Brain pericyte (primary cell): ENCODE results near the gene DYNLRB2.

Experiments used
- DNase-seq: peaks from one replicate; pipeline ENCODE4 v3.0.0-alpha.2; 2012; ENCODE audit warnings: low read depth, low spot score

The DYNLRB2 gene

DNA sequence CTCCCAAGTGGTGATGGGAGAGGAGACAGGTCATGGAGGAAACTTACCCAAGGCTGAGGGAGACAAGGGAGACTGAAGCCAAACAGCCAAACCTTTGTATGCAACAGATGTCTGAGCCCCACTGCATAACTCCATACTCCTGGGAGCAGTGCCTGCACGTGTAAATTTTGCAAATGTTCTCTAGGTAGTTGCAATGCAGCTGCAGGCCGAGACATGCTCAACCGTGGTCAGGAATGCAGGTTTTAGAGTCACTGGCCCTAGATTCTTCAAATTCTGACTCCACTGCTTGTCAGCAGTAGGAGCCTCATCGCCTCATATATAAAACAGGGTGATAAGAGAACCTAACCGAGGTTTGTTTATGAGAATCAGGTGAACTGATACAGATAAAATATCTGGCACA lies 11.5 kb downstream of the DYNLRB2 start:
- no peak for DNase-seq

DNA sequence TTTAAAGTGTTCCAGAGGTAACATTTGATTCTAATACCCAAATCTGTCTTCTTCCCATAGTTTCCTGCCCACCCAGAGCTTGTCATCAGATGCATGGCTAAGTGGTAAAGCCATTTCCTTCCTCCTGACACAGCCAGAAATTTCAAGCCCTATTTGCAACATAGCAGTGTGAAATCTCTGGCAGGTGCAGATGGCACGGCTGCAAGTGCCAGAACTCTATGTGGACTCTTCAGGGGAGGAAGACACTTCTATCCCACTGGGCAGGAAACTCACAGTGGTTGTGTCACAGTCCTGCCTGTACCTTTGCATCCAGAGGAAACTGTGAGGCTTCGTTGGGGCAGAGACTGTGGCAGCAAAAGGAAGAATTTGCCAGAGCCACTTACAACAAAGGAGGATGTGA lies 13.2 kb downstream of the DYNLRB2 start:
- no peak for DNase-seq

DNA sequence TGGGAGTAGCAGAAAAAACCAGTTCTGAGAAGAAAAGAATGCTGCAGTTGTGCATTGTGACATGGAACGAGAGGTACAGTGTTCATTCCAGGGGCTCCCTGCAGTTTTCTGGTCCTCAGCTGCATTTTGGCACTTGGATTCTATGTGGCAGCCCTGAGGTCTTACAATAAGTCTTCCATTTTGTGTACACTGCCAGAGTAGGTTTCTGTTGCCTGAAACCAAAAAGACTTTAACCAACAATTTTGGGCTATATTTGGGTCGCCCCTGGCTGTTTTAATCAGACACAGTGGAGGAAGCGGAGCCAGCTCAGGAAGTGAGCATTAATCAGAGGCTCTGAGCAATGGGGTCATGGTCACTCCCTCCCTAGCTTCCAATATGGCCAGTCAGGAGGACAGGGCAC lies 15.7 kb downstream of the DYNLRB2 start:
- DNase-seq: no peak

DNA sequence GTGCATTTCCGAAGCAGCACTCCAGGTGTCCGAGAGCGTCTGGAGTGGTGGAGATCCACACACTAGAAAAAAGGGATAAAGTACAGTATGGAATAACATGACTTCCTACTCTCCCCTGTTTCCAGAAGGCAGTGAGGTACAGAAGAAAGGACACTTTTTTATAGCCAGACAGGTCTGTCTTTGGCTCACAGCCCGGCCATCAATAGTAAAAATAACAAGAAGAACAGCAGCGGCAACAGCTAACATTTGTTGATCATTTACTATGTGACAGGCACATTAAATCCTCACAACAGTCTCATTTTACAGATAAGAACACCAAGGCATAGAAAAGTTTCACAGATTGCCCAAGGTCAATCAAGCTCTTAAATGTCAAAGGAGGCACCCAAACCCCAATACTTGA lies 16.2 kb downstream of the DYNLRB2 start:
- no peak for DNase-seq

DNA sequence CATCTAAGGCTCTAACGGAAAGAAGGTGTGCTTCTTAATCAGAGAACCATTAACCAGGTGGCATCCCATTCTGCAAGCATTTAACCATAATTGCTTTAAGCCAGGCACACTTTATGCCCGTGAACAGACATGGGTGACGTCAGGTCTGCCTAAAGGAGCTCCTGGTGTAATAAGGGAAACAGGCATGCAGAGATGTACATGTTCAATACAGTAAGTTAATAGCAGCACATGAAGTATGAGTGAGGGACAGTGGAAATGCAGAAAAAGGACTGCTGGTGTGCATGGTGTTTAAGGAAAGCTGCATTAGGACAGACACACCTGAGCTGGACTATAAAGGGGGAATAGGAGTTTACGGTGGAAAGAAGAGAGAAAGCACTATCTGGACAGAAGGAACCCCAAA lies 18.6 kb downstream of the DYNLRB2 start:
- no peak for DNase-seq

DNA sequence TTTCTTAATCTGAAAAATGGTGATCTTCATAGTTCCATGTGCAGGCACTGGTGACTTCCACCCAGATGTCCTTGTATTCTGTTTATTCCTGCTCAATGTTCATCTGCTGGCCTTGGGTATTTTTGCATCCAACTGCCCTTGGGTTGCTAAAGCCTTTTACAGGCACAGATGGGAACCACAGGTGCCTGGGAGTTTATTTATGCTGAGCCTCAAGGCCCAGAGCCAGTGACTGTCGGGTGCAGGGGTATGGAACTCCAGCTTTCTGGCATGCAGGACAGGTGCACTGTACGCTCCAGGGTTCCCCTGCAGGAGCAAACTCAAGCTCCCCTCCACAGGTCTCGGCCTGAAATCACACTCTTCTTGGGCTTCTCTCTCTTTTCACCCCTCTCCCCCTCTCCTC lies 22.3 kb downstream of the DYNLRB2 start:
- no peak for DNase-seq

DNA sequence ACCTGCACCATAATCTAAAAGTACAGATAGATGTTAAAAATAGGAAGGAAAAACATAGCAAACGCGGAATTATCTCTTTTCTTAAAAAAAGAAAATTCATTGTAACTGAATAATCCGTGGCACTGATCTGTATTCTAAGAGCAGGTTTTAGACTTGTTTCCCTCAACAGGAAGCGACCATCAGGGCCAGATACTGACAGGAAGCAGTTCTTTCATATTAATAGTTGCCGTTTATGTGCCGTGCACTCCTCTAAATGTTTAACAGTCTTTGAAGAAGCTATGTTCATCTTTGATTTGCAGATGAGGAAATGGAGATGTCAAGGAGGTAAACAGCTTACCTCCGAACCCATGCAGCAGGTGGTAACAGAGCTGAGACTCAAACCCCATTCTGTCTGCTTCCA lies 23.6 kb downstream of the DYNLRB2 start:
- no peak for DNase-seq

DNA sequence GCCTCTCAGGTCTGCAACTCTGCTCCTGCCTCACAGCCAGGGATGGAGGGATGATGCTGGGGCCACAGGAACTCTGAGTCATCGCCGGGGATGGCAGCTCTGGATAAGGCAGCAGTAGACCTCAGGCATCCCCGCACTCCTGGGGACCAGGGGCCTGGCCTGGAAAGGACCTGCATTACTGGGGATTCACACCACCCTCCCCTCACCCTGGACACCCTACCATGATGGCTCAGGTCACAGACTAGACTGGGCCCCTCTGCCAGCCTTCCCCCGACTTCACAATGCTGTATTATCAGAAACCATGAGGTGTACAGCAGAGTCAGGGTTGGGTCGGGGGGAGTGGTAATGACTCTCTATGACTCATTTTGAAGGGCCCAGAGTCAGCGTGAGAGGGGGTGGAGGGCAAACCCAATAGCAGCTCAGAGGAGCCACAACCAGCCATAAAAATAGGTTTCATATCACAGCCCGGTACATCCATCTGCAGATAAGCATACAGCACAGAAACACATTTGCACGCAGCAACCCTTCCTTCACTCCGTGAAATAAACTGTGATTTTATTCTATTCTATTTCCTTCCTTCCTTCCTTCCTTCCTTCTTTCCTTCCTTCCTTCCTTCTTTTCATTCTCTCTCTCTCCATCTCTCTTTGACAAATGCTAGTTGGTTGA lies 28.8 kb downstream of the DYNLRB2 start:
- no peak for DNase-seq

DNA sequence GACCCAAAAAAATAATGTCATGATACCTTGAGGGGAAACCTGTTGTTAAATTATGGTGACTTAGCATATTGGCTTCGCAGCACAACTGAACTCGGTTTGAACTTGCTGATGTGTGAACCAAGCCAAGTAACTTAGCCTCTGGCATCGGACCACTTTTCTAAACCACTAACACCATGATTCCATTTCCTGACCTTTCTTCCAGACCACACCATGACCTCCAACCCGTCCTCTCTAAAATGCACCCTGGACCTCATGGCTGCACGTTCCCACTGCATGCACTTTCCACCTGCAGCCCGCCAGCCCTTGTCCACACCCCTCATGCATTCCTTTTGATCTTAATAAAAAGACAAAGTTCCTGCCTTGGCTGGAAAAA lies 29.3 kb downstream of the DYNLRB2 start:
- DNase-seq: no peak

DNA sequence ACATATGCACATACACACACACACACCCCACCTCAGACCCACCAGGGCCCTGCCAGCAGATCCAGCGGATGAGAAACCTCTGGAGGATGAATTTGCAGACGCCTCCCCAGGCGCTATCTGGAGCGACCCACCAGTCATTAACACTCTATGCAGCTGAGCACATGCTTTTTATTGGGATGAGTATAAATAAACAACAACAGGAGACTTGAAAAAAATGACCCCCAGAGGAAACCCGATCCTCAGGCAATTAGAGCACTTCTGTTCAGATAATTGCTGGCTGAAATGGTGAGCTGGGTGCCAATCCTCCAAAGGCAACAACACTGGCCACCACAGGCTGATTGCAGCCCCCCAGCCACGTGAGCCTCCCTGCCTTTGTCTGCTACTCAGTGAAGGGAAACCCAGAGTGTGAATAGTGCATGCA lies 32.9 kb downstream of the DYNLRB2 start:
- no peak for DNase-seq

DNA sequence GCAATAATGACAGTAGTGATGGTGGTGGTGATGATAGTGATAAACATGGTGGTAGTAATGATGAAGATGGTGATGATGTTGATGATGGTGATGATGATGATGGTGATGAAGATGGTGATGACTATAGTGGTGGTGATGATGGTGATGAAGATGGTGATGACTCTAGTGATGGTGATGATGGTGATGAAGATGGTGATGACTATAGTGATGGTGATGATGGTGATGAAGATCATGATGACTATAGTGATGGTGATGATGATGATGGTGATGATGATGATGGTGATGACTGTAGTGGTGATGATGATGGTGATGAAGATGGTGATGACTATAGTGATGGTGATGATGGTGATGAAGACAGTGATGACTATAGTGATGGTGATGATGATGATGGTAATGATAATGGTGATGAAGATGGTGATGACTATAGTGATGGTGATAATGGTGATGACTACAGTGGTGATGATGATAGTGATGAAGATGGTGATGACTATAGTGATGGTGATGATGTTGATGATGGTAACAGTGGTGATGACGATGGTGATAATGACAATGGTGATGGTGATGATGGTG lies 35.6 kb downstream of the DYNLRB2 start:
- DNase-seq: no peak

DNA sequence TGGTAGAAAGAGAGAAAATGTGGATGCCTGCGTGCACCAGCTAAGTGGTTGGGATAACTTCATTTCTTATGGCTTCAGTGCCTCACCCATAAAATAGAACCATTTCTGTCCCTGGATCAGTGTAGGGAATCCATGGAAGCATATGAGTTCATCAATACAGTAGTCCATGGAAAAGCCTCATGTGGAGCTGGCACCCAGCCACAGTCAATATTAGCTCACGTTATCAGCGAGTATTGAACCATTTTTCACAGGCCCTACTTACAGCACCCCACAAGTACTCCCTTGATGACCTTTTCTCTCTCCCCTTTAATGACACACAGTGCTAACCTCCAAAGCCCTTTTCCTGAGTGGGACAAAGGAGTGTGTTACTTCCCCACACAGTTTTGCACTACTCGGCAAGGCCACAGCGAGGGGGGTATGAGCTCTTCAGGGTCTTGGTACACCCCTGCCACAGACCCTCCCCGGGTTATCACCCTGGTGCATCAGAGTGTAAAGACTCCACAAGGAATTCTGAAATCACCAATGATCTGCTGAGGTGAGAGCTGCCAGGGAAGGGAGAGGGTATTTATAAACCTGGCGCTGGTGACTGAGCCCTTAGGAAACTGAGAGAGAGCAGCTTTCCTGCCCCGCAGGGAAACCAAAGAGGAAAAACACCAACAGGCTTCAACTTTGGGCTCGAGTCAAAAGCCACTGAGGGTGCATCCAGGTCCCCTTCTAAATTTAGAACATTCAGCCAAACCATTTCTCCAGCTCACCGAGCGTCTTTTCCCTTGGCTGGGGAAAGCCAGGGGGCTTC lies 36.9 kb downstream of the DYNLRB2 start:
- no peak for DNase-seq

DNA sequence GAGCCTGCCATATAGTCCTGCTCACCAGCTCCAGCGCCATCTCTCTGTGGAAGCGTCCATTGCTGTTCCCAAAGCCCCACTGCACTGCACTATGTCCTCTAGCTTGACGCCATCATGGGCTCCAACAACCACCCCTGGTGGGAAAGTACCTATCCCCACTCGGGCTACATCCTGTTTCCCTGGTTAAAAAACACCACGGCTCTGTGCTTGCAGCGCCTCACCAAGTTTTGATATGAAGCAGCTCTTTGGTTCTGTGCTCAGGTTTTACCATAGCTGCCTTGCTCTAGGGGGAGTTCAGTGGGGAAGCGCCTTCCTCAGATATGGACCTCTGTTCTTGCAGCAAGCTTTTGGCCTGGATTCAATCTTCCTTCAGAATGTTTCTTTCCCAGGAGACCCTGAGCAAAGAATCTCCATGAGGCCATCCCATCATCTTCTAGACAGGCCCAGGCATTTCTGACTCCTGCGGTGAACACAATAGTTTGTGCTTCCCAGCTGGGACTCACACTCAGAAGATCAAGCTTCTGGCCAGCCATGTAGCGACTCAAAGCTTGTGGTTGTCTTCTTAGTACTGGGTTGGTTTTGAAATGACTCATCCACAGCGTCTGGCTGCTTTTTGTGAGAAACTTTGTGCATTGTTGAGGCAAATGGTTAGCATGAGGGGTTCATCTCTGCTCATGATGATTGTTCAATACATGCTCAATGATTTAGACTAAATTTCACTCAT lies 39.5 kb downstream of the DYNLRB2 start:
- no peak for DNase-seq

DNA sequence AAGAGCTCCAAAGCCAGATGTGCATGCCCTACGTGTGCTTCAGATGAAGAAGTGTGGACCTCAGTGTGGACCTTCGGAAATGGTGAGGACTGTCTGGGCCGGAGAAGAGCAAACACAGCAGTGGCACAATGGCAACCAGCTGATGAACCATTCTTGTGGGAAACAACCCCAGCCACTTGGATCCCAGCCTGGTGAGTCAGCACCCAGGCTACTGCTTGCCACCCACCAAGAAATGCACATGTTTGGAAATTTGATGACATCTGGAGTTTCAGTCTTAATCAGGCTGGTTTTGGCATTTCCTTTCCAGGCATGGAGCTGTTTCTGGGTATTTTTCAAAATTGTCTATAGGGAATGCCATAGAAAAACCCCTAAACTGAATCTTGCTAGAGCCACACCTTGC lies 42.7 kb downstream of the DYNLRB2 start:
- no peak for DNase-seq

DNA sequence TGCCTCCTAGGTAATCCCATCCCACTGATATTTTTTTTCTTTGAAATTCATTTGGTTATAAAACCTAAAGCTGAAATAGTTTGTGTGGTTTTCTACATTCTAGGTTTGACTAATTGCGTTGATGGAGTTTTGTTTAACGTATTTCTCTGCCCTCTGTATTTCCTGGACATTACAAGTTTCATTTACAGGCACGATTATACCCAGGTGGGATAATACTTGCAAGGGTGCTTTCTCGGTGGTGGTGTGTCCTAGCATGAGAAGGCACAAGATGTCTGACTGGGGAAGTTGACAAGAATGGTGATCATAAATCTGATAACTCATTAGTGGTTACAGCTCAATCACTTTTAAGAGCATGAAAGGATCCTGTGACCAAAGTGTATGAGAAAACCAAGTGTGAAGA lies 45.0 kb downstream of the DYNLRB2 start:
- no peak for DNase-seq

DNA sequence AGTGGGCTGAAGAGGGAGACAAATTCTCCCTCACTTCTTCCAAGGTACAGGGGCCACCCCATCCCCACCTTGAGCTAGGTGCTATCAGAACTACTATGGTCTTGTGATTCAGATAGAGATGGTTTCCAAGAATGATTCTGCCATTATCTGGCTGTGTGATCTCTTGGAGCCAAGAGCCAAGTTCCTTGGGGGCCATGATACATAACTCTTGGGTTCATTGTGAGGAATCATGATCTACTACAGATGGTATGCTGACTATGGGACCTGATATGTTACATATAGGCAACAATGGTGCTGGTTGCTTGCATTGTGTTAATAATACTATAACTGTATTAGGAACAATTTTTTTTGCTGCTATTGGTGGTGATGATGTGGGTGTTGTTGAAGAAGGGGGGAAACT lies 45.7 kb downstream of the DYNLRB2 start:
- no peak for DNase-seq

DNA sequence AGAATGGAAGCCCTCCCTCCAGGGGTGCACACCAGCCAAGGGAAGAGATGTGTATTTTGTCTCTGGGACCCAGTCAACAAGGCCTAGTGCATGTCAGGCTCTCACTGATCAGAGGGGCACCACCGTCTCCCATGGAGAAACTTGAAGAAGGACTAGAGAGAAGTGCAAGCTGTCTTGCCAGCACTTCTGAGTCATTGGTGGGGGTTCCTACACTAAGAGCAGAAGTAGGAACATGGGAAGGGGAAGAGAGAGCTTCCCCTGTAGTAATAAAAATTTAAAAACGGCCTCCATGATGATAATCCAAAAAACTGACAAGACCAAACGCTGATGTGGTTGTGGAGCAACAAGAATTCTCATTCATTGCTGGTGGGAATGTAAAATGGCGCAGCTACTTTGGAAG lies 46.3 kb downstream of the DYNLRB2 start:
- DNase-seq: no peak

DNA sequence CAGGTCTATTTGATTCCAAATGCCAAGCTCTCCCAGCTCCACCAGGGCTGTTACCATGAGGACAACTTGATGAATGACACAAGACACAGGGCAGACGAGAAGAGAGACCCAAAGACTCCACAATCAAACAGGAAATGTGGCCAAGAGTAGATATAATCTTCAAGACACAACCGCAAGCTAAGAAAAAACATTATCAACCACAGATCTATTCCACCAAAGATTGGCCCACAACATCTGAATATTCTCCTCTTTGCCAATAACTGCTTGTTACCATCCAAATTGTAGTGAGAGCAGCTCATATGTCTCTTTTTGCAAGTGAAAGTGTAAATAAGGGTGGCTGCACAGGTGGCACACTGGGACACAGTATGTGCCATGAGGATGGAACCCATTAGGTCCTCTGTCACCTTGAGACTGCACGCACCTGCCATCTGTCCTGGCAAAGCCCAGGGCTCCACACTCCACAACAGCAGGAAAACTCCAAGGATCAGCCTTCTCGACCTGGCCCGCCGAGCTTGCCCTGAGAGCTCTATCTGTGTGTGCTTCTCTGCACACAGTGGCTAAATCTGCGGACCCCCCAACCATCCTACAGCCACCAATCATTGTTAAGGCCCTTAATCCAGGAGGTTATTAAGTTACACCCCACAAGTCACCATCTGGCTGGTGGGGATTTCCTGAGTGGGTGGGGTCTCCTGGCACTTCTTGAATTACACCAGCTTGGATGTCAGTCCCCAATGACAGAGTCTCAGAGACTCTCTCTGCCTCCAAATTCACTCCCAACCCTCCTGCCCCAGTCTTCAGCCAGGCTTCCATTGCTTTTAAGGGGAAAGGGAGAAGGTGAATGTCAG lies 50.5 kb downstream of the DYNLRB2 start:
- no peak for DNase-seq

DNA sequence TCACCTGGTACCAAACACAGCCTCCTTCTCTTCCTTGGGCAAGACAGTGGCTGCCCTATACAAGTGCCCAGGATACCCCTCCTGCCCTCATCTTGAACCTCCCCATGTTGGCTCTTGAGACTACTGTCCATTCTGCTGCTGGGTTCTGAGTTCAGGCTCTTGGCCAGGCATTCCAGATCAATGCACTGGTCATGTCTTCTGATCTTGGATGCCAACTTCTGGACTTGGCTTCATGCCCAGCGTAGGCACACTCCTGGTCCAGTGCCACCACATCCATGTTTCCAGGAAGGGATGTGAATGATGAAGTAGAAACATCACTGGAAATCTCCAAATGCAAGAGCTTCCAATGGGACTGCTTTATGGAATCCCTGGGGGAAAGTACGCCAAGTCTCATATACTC lies 51.5 kb downstream of the DYNLRB2 start:
- DNase-seq: no peak

DNA sequence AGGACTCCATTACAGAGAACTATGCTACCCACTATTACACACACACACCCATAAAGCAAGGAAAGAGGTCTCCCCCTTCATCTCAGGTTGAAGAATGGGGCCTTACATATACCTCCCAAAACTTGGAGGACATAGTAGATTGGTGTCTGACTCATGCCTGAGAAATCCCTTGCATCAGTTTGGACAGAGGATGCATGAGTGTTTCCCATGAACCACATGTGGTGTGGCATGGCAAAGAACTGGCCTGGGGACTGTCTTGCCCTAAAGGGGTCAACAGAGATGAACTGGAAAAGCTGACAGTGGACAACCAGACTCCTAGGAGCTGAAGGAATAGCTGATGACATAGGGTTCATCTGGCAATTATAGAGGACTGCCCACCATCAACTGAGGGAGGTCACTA lies 54.0 kb downstream of the DYNLRB2 start:
- DNase-seq: no peak

DNA sequence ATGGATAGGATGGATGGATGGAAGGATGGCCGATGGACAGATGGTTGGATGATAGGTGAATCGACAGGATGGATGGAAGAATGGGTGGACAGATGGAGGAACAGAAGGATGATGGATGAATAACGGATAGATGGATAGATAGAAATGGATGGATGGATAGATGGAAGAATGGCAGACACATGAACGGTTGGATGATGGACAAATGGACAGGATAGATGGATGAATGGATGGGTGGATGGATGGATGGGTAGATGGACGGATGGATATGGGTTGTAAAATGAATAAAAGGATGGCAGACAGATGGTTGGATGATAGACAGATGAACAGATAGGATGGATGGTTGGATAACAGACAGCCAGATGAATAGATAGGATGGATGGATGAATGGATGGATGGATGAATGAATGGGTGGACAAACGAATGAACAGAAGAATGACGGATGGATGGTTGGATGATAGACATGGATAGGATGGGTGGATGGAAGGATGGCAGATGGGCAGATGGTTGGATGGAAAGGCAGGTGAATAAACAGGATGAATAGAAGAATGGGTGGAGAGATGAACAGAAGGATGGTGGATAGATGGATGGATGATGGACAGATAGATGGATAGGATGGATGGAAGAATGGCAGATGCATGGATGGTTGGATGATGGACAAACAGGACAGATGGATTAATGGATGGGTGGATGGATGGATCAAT lies 55.9 kb downstream of the DYNLRB2 start:
- no peak for DNase-seq
